Neural cell (in vitro differentiated cells): ENCODE data around the gene HLCS. TPM values are rescaled to one million over a fixed set of nuclear protein-coding genes. Genes with fewer than 3 reads are reported as not detected.

Experiments used
- H2AFZ ChIP-seq: fragments of 200-600, 300-800 bp; sonication (generic), shearing (Covaris generic); 2 replicates; pipeline ENCODE4 v1.6.0; 2014; ENCODE audit warnings: low read depth, mild to moderate bottlenecking, antibody characterized with exemption, low read length, moderate library complexity
- H3F3A ChIP-seq: fragments of 200-600 bp; shearing (Covaris generic); 2 replicates; pipeline ENCODE4 v1.6.1; 2016; ENCODE audit warnings: mild to moderate bottlenecking, moderate library complexity, mixed read lengths, antibody characterized with exemption, low read length; ENCODE audit not compliant: insufficient read depth, poor library complexity, severe bottlenecking
- H3K27ac ChIP-seq: fragments of 200-600, 300-800 bp; sonication (generic), shearing (Covaris generic); 2 replicates; pipeline ENCODE4 v1.5.1; 2014; ENCODE audit warnings: mild to moderate bottlenecking, low read length, moderate library complexity
- H3K27me3 ChIP-seq: fragments of 300-800, 200-600 bp; sonication (generic), shearing (Covaris generic); 2 replicates; pipeline ENCODE4 v1.6.0; 2014; ENCODE audit warnings: mild to moderate bottlenecking, low read depth, low read length, moderate library complexity; ENCODE audit not compliant: insufficient read depth
- H3K36me3 ChIP-seq: fragments of 300-800, 200-600 bp; sonication (generic), shearing (Covaris generic); 2 replicates; pipeline ENCODE4 v1.5.1; 2014; ENCODE audit warnings: mild to moderate bottlenecking, antibody characterized with exemption, low read length, moderate library complexity; ENCODE audit not compliant: insufficient read depth
- H3K4me2 ChIP-seq: fragments of 300-800, 200-600 bp; sonication (generic), shearing (Covaris generic); 2 replicates; pipeline ENCODE4 v1.6.0; 2014; ENCODE audit warnings: mild to moderate bottlenecking, low read length
- H3K4me3 ChIP-seq: fragments of 300-800, 200-600 bp; sonication (generic), shearing (Covaris generic); 2 replicates; pipeline ENCODE4 v1.5.1; 2014; ENCODE audit warnings: mild to moderate bottlenecking, low read length, moderate library complexity
- H3K79me2 ChIP-seq: fragments of 200-600 bp; shearing (Covaris generic); replicated peaks from 2 replicates; pipeline ENCODE4 v1.6.0; 2014; ENCODE audit warnings: mild to moderate bottlenecking, low read length, moderate library complexity; ENCODE audit not compliant: insufficient read depth
- H3K9ac ChIP-seq: fragments of 300-800, 200-600 bp; sonication (generic), shearing (Covaris generic); 2 replicates; pipeline ENCODE4 v1.6.1; 2016; ENCODE audit warnings: mild to moderate bottlenecking, low read length, mixed read lengths
- H3K9me2 ChIP-seq: fragments of 200-600 bp; shearing (Covaris generic); 2 replicates; pipeline ENCODE4 v1.6.1; 2016; ENCODE audit warnings: mild to moderate bottlenecking, low read length, mixed read lengths; ENCODE audit not compliant: insufficient read depth
- H3K9me3 ChIP-seq: fragments of 200-600, 300-800 bp; sonication (generic), shearing (Covaris generic); 2 replicates; pipeline ENCODE4 v1.6.1; 2016; ENCODE audit warnings: mild to moderate bottlenecking, mixed run types, low read length, moderate library complexity, mixed read lengths
- H4K20me1 ChIP-seq: fragments of 200-600 bp; shearing (Covaris generic); 2 replicates; pipeline ENCODE4 v1.6.1; 2016; ENCODE audit warnings: mild to moderate bottlenecking, mixed run types; ENCODE audit not compliant: insufficient read depth
- CTCF ChIP-seq: fragments of 450-650 bp; IDR thresholded peaks from 2 replicates; pipeline ENCODE4 v1.5.1; 2014; ENCODE audit warnings: antibody characterized with exemption, mild to moderate bottlenecking, moderate library complexity; ENCODE audit not compliant: poor library complexity, severe bottlenecking
- EP300 ChIP-seq: fragments of 450-650 bp; conservative IDR thresholded peaks from 2 replicates; pipeline ENCODE4 v1.6.1; 2014; ENCODE audit warnings: antibody characterized with exemption, mild to moderate bottlenecking, moderate library complexity; ENCODE audit not compliant: poor library complexity, severe bottlenecking
- EZH2 ChIP-seq: fragments of 200-600, 300-800 bp; shearing (Covaris generic), sonication (generic); IDR thresholded peaks from 2 replicates; pipeline ENCODE4 v1.6.1; 2014; ENCODE audit warnings: antibody characterized with exemption, low read length, borderline replicate concordance, mild to moderate bottlenecking; ENCODE audit not compliant: insufficient read depth, poor library complexity, severe bottlenecking
- MXI1 ChIP-seq: fragments of 450-650 bp; conservative IDR thresholded peaks from 2 replicates; pipeline ENCODE4 v1.6.1; 2014; ENCODE audit warnings: antibody characterized with exemption, mild to moderate bottlenecking; ENCODE audit not compliant: poor library complexity, severe bottlenecking
- POLR2AphosphoS5 ChIP-seq: IDR thresholded peaks from 2 replicates; pipeline ENCODE4 v1.6.1; 2012
- RAD21 ChIP-seq: fragments of 450-650 bp; conservative IDR thresholded peaks from 2 replicates; pipeline ENCODE4 v1.6.1; 2014; ENCODE audit warnings: antibody characterized with exemption, mild to moderate bottlenecking, moderate library complexity
- SMC3 ChIP-seq: fragments of 450-650 bp; conservative IDR thresholded peaks from 2 replicates; pipeline ENCODE4 v1.6.1; 2014; ENCODE audit warnings: antibody characterized with exemption, mild to moderate bottlenecking, moderate library complexity; ENCODE audit not compliant: poor library complexity
- TAF1 ChIP-seq: IDR thresholded peaks from 2 replicates; pipeline ENCODE4 v1.6.1; 2012; ENCODE audit warnings: low read depth
- polyA plus RNA-seq: library from polyadenylated mRNA; depleted of rRNA; stranded (reverse); fragments of >200 nt; gene quantifications from 2 replicates; pipeline ENCODE4 v1.2.3, GENCODE V29; 2014
- TF ChIP-seq, protein P1 (sequence below): IDR thresholded peaks from 2 replicates; pipeline ENCODE4 v1.6.1; 2012; ENCODE audit warnings: borderline replicate concordance

Gene HLCS
- polyA plus RNA-seq, 1 donor from 2014 or later: 12.1 TPM

DNA sequence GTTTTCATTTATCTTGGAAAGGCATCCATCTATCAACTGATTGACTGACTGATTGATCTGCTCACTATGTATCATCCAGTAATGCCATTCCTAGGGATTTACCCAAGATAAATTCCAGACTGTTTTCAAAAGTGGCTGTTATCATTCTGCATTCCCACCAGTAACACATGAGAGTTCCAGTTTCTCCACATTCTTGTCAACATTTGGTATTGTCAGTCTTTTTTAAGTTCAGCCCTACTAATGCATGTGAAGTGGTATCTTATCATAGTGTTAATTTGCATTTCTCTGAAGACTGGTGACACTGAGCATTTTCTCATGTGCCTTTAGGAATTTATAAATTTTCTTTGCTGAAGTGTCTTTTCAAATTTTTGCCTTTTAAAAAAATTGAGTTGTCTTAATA is 168.0 kb downstream of the HLCS start:
- Histone ChIP-seq H2AFZ (no peak overlapping the region), H3K79me2 (no peaks in the 10 kb centered on the region), H3K9ac (no peak overlapping the region), H3K9me2 (no peaks in the 10 kb centered on the region), H3K4me3 (no peak overlapping the region), H3K27me3 (no peaks in the 10 kb centered on the region), H3K27ac (no peak overlapping the region), H3K4me2 (no peak overlapping the region), H4K20me1 (no peaks in the 10 kb centered on the region), H3K9me3 (peaks cover 12% of the 10 kb centered on the region), H3F3A (no peaks in the 10 kb centered on the region), H3K36me3 (peaks cover 3% of the 10 kb centered on the region)
- TF ChIP-seq EZH2 (no peak), SMC3 (no peak), CTCF (no peak), TAF1 (no peak), MXI1 (no peak), EP300 (no peak), RAD21 (no peak), POLR2AphosphoS5 (no peak)
- TF ChIP-seq, protein P1, sequence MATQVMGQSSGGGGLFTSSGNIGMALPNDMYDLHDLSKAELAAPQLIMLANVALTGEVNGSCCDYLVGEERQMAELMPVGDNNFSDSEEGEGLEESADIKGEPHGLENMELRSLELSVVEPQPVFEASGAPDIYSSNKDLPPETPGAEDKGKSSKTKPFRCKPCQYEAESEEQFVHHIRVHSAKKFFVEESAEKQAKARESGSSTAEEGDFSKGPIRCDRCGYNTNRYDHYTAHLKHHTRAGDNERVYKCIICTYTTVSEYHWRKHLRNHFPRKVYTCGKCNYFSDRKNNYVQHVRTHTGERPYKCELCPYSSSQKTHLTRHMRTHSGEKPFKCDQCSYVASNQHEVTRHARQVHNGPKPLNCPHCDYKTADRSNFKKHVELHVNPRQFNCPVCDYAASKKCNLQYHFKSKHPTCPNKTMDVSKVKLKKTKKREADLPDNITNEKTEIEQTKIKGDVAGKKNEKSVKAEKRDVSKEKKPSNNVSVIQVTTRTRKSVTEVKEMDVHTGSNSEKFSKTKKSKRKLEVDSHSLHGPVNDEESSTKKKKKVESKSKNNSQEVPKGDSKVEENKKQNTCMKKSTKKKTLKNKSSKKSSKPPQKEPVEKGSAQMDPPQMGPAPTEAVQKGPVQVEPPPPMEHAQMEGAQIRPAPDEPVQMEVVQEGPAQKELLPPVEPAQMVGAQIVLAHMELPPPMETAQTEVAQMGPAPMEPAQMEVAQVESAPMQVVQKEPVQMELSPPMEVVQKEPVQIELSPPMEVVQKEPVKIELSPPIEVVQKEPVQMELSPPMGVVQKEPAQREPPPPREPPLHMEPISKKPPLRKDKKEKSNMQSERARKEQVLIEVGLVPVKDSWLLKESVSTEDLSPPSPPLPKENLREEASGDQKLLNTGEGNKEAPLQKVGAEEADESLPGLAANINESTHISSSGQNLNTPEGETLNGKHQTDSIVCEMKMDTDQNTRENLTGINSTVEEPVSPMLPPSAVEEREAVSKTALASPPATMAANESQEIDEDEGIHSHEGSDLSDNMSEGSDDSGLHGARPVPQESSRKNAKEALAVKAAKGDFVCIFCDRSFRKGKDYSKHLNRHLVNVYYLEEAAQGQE: no peak

- Histone ChIP-seq H3K79me2 (no peaks in the 10 kb centered on the region), H3K27me3 (no peaks in the 10 kb centered on the region), H3F3A (no peaks in the 10 kb centered on the region), H3K9ac (no peak overlapping the region), H3K27ac (no peak overlapping the region), H3K36me3 (peaks cover 3% of the 10 kb centered on the region), H4K20me1 (no peaks in the 10 kb centered on the region), H2AFZ (no peak overlapping the region), H3K4me2 (no peak overlapping the region), H3K9me2 (no peaks in the 10 kb centered on the region), H3K9me3 (peaks cover 12% of the 10 kb centered on the region), H3K4me3 (no peak overlapping the region)
- TF ChIP-seq CTCF (no peak), SMC3 (no peak), MXI1 (no peak), TAF1 (no peak), EP300 (no peak), POLR2AphosphoS5 (no peak), RAD21 (no peak), EZH2 (no peak)
- TF ChIP-seq, protein P1: no peak
Observed at GRCh38 chr21:36796070-36796469, 170.4 kb downstream of the HLCS start.
